ENCODE results near the gene TUBA4B. TPM values are rescaled to one million over a fixed set of nuclear protein-coding genes. Genes with fewer than 3 reads are reported as not detected.

TUBA4B gene
- total RNA-seq, 2 experiments from 2014 or later = not detected

- no peak overlapping the region for H3K27ac Mint-ChIP-seq
- H3K27me3 Mint-ChIP-seq = peaks cover 15% of the 10 kb centered on the region
- ChIA-PET CTCF (interaction anchor here (1.8 to 2.2 kb wide), 2 partner anchors 14 to 285 kb away, joined by 6 to 7 read pairs; no protein-coding TSS in a partner anchor), POLR2A (interaction anchor here (0.6 kb wide), 1 partner anchor 68 kb away, joined by 3 read pairs; no protein-coding TSS in a partner anchor)
- H3K4me3 Mint-ChIP-seq = no peak overlapping the region
- DNase-seq (no peak), ATAC-seq (no peak)
- H3K36me3 Mint-ChIP-seq (ENCODE audit: low read depth) = no peaks in the 10 kb centered on the region
- no peaks in the 10 kb centered on the region for H3K9me3 Mint-ChIP-seq (ENCODE audit: low read depth)
- intact Hi-C loops (cut with DNase I, micrococcal nuclease) = no loop called here
- no peaks in the 10 kb centered on the region for H3K4me1 Mint-ChIP-seq
These were observed 61.9 kb downstream of the TUBA4B start for GRCh38 chr2:219314804-219315468.

Small RNA genes within 50 kb of the gene (microRNA-seq; reads per million reads assigned to microRNA genes)
- gene MIR153-1 (ENCODE audit: borderline replicate concordance) = not detected

Other genes starting within 250 kb of the TUBA4B start
- not detected for gene CFAP65, start 211.7 kb upstream of the TUBA4B start, total RNA-seq
- under 1 TPM in 1 of 2 experiments, not detected in 1; 0.12 TPM for gene IHH, start 192.3 kb upstream of the TUBA4B start, total RNA-seq
- gene NHEJ1, start 92.4 kb upstream of the TUBA4B start, total RNA-seq = 10 to 100 TPM; 20.7 to 23.8 TPM
- gene SLC23A3, start 83.2 kb upstream of the TUBA4B start, total RNA-seq = 1 to 10 TPM; 1.2 to 1.9 TPM
- gene CNPPD1, start 76.3 kb upstream of the TUBA4B start, total RNA-seq = 10 to 100 TPM; 38.7 to 41.4 TPM
- gene RETREG2, start 75.0 kb upstream of the TUBA4B start, total RNA-seq = 10 to 100 TPM; 58.8 to 70.1 TPM
- 10 to 100 TPM; 21.5 to 27.6 TPM for gene ZFAND2B, start 46.5 kb upstream of the TUBA4B start, total RNA-seq
- 10 to 100 TPM; 18.2 to 21.9 TPM for gene ABCB6, start 34.3 kb upstream of the TUBA4B start, total RNA-seq
- 10 to 100 TPM; 43.5 to 45.6 TPM for gene ATG9A, start 23.6 kb upstream of the TUBA4B start, total RNA-seq
- gene ANKZF1, start 23.4 kb upstream of the TUBA4B start, total RNA-seq = 100 to 1,000 TPM; 140 to 166 TPM
- 1 to 10 TPM; 2.7 to 4.2 TPM for gene GLB1L, start 7.8 kb upstream of the TUBA4B start, total RNA-seq
- gene STK16, start 7.8 kb upstream of the TUBA4B start, total RNA-seq = 10 to 100 TPM; 34.3 to 35.4 TPM
- gene TUBA4A, start 675 bp downstream of the TUBA4B start, total RNA-seq = 100 to 1,000 TPM; 210 to 369 TPM
- gene DNAJB2, start 26.1 kb downstream of the TUBA4B start, total RNA-seq = 10 to 100 TPM; 51.8 to 62.8 TPM
- gene PTPRN, start 56.2 kb downstream of the TUBA4B start, total RNA-seq = under 1 TPM; 0.30 to 0.43 TPM
- gene RESP18, start 79.5 kb downstream of the TUBA4B start, total RNA-seq = not detected
- 10 to 100 TPM; 81.0 to 93.1 TPM for gene DNPEP, start 134.7 kb downstream of the TUBA4B start, total RNA-seq
- gene DES, start 165.1 kb downstream of the TUBA4B start, total RNA-seq = not detected
- gene SPEG, start 181.6 kb downstream of the TUBA4B start, total RNA-seq = 1 to 10 TPM in 1 of 2 experiments, under 1 TPM in 1; 0.89 to 1.4 TPM
- gene GMPPA, start 245.6 kb downstream of the TUBA4B start, total RNA-seq = 10 to 100 TPM; 35.2 to 35.5 TPM

Measured in activated CD4-positive, alpha-beta T cell treated with anti-CD3 and anti-CD28 coated beads for 36 hours (primary cell).